Stimulated activated CD4-positive, alpha-beta T cell treated with anti-CD3 and anti-CD28 coated beads, Interleukin-15, amount 100 ng/mL, for 48 hours (primary cell): Measurements from ENCODE around the gene IGSF11.

Experiments used
- DNase-seq, 2 donors: peaks; one replicate each; pipeline ENCODE4 v3.0.0-alpha.2; 2020; ENCODE audit warnings: low read depth in 2 of 2

The IGSF11 gene

DNA sequence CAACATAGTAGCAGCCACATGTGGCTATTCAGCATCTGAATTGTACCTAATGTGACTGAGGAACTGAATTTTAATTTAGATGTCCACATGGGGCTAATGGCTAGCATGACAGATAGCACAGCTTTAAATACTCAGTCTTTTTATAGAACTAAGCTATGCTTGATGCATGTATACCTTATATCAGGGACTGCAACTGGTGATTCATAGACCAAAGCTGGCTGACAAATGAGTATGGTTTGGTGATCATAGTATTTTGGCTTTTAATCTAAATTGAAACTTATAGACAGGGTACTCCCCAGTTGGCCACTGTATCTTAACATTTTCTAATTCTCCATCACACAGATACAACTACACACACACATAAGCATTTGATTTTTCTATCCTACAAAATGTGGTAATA, 83.6 kb downstream of the IGSF11 start:
- no peak for DNase-seq

GRCh38 chr3:118949113-118949760, 85.4 kb downstream of the IGSF11 start:
- DNase-seq: no peak

DNA sequence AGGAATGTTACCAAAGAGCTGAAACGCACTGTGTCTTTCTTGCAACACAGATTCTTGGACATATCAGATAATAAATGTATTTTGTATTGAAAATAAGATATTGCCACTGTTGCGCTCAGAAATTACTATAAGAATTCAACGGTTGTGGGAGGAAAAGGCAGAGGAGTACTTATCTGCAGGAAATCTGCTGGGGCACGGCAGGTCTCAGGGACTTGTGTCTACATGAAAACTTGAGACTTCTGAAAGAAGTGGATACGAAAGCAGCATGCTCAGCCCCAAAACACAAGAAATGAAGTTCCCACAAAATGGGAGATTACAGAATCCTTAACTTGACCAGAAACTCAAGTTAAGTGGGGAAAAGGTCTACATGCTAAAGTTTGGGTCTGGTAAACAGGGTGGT, 86.5 kb downstream of the IGSF11 start:
- no peak for DNase-seq

- no peak for DNase-seq
Observed at GRCh38 chr3:118946449-118946848, 88.2 kb downstream of the IGSF11 start.

DNA sequence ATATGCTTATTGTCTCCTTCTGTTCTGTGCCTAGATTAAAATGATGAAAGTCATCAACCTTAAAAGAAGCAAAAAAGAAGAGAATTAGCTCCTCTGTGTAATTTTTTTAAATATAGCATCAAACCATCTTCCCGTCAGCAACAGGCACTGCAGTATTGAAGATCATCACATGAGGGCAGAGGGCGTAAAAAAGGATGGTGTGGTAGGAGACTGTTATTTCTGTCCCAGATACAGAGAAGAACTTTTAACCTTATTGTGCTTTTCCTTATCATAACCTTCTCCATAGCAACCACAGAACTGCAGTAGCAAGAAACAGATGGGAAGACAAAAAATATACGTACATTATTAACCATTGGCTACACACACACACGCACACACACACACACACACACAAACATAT, 88.8 kb downstream of the IGSF11 start:
- DNase-seq: no peak

GRCh38 chr3:118943597-118943996, 91.0 kb downstream of the IGSF11 start:
- no peak for DNase-seq

- no peak for DNase-seq
Observed at GRCh38 chr3:118942671-118943070, 92.0 kb downstream of the IGSF11 start.

DNA sequence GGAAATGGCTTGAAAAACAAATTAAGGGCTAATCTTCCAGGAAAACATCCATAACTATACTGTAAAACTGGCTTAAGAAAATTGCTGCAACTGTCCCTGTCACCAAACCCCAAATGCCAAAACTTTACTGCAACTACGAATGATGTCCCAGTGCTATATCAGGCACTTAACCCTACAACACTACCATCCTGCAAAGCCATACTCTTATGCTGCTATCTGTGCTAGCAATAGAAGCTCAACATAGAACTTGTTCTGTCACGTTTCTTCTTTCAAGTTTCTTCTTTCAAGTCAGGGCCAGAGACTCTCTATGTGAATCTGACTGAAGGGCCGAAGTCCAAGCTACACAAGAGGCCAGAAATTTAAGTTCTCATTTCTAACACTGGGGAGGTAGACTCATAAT, 92.5 kb downstream of the IGSF11 start:
- no peak for DNase-seq

DNA sequence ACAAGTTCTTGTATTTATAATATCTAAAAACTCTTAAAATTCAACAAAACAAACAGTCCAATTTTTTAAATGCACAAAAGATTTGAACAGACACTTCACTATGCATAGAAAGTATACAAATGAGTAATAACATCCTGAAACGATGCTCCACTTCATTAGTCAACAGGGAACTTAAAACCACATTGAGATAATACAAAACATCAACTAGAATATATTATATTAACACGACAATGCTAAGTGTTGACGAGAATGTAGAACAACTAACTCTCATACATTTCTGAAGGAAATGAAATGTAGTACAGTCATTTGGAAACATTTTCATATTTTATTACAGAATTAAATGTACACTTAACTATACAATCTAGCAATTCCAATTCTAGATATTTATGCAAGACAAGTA, 93.4 kb downstream of the IGSF11 start:
- DNase-seq: no peak

DNA sequence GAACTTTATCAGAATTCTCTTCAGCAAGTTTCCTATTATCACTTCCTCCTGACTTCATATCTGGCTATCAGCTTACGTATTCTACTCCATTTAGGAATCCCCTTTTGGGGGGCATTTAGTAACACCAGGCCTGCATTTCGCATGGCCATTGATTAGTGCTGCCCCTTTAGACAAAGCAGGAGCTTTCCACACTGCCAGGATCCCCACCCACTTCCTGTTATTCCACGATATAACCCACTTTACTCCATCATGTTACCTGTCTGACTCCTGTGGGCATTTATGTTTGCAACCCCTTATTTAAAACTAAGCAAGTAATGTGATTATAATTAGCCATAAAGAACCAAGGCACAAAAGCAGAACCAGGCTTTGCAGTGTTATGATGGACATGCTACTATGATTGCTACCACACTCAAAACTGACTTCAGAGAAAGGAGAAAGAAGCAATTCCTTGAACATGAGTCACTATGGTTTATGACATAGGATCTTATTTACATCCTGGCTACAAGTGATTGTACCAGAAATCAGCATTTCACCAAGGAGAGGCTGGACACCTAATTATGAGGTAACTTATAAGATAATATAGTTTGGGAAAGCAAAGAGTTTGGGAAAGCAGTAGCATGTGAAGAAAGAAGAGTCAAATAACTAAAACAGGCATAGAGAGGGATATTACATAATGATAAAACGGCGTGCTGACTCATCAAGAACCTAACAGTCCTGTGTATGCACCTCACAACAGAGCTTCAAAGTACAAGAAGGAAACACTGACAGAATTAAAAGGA, 96.3 kb downstream of the IGSF11 start:
- DNase-seq: no peak

DNA sequence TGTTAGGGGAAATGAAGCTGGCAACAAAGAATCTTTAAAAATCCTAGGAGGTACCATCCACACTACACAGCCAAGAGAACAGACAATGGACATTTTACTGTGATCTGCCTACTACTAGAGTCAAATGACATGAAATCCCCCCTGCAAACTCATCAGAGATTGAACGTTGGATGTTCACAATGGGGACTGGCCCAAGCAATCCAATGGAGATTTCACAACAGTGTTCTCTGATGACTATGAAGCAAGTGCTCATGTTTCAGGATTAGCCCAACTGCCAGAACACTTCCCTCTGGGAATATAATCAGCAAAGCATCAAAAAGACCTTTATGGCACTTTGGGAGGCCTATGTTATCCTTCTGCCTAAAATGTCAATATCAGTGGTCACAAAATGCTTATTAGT, 97.8 kb downstream of the IGSF11 start:
- no peak for DNase-seq

DNA sequence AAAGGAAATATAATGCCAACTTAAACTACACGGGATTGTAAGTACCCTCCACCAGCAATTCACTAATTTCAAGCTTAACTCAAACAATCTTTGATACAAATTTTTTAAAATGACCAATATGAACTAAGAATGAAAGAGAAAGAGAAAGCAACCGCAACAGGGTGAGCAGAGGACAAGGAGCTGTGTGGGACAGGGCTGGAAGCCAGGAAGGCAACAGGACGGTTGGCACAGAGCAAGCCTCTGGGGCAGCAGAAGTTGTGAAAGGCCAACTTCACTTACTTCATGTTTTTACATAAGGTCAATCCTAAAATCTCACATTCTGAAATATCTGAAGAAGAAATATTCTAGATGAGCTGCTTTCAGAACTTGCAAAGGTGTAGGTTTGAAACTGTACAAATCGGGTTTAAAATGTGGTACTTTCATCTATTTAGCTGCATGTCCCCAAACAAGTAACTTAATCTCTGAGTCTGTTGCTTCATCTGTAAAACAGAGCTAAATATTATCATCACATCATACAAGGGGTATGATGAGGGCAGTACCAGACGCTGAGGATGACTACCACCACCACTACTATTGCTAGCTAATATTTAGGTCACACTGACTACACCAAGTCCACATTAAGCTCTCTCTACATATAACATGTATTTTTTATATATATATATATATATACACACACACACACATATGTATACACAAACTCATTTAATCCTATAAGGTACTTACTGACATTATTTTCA, 101.7 kb downstream of the IGSF11 start:
- no peak for DNase-seq

GRCh38 chr3:118931996-118932395, 102.7 kb downstream of the IGSF11 start:
- DNase-seq: no peak

GRCh38 chr3:118927449-118927848, 107.2 kb downstream of the IGSF11 start:
- DNase-seq: no peak

- no peak for DNase-seq
Observed at GRCh38 chr3:118912188-118912587, 122.5 kb downstream of the IGSF11 start.

GRCh38 chr3:118910332-118910731, 124.3 kb downstream of the IGSF11 start:
- DNase-seq: no peak

GRCh38 chr3:118909763-118910162, 124.9 kb downstream of the IGSF11 start:
- DNase-seq: no peak

GRCh38 chr3:118907909-118908308, 126.7 kb downstream of the IGSF11 start:
- no peak for DNase-seq

- DNase-seq: no peak
Observed at GRCh38 chr3:118900737-118901525, 133.7 kb downstream of the IGSF11 start.

DNA sequence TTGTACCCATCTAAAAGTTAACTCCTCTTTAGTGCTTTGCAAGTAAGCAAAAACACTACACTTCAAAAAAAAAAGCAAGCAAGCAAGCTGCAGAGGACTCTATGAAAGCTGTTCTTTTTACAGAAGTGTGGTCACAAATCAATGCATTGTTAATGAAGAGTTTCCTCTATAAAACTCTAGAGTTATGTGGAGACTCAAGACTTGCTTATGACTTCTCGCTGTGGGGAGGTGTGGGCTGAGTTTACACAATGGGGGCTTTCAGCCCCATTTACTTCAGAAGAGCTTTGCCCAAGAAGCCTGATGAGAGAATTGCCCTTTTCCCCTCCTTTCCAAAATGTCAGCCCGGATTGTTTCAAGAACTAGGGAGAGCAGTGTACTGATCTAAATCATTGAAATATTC, 144.4 kb downstream of the IGSF11 start:
- no peak for DNase-seq

DNA sequence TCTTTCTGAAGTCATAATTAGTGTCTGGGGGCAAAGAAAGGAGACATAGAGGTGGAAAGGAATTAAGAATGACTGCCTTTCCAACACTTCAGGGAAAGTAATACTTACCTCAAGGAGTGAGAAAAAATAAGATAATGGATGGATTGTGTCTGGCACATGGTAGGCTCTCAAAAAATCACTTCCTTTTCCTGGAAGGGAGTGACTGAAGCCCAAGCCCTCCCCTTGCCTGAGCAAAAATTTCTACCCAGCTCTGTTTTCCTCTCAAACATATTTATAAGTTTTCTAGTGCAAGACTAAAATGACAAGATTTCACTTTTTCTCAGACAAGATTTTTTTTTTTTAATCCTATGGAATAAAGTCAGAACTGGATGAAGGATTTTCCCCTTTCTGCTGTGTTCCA, 145.0 kb downstream of the IGSF11 start:
- DNase-seq: no peak

DNA sequence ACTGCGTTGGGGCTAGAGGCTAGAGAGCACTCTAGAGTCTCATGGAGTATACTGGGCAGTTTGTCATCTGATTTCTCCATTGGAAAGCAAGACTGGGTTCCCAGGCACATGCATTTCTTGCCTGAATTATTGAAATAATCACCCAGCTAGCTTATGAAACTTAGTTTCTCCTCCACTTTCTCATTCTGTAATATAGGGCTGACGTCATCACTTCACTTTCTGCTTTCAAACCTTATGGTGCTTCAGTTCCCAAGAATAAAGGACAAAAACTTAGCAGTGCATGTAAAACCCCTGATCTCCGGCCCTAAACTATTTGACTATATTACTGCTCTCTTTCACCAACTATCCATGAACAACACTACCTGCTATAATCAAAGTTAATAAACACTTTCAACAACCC, 147.9 kb downstream of the IGSF11 start:
- no peak for DNase-seq
